Endothelial cell (in vitro differentiated cells): Measurements from ENCODE around the gene FBXO27. TPM values are rescaled to one million over a fixed set of nuclear protein-coding genes. Genes with fewer than 3 reads are reported as not detected.

Source experiments
- DNase-seq: peaks from one replicate; pipeline ENCODE4 v3.0.0; 2021; ENCODE audit warnings: low spot score
- H3K27ac Mint-ChIP-seq: one replicate; pipeline ENCODE4 v1.8.0; 2021; ENCODE audit warnings: mixed read lengths, inconsistent platforms; ENCODE audit not compliant: unreplicated experiment
- H3K27me3 Mint-ChIP-seq: one replicate; pipeline ENCODE4 v1.8.0; 2021; ENCODE audit warnings: mild to moderate bottlenecking, moderate library complexity, mixed read lengths, inconsistent platforms; ENCODE audit not compliant: unreplicated experiment
- H3K36me3 Mint-ChIP-seq: one replicate; pipeline ENCODE4 v1.8.0; 2021; ENCODE audit warnings: mild to moderate bottlenecking, low read depth, mixed read lengths, inconsistent platforms; ENCODE audit not compliant: unreplicated experiment
- H3K4me1 Mint-ChIP-seq: one replicate; pipeline ENCODE4 v1.8.0; 2021; ENCODE audit warnings: mild to moderate bottlenecking, mixed read lengths, inconsistent platforms; ENCODE audit not compliant: unreplicated experiment
- H3K4me3 Mint-ChIP-seq: one replicate; pipeline ENCODE4 v1.8.0; 2021; ENCODE audit warnings: mild to moderate bottlenecking, mixed read lengths, inconsistent platforms; ENCODE audit not compliant: unreplicated experiment
- H3K9me3 Mint-ChIP-seq: one replicate; pipeline ENCODE4 v1.8.0; 2021; ENCODE audit warnings: mixed read lengths, inconsistent platforms; ENCODE audit not compliant: unreplicated experiment
- CTCF ChIP-seq: fragments of 200-600 bp; sonication (generic); IDR thresholded peaks from one replicate; pipeline ENCODE4 v1.5.0; 2021; ENCODE audit warnings: antibody characterized with exemption; ENCODE audit not compliant: unreplicated experiment
- long read RNA-seq: library from polyadenylated mRNA; unstranded; transcript quantifications from one replicate; pipeline ENCODE4 v2.0.0, GENCODE V29; 2020; ENCODE audit not compliant: unreplicated experiment
- total RNA-seq: library from RNA; stranded (reverse); fragmentation: NEBNext Ultra II Directional; extraction: Animal tissue kit (Norgen Biotek cat#: 25700); gene quantifications from one replicate; pipeline ENCODE4 v1.2.1, GENCODE V29; 2021; ENCODE audit not compliant: unreplicated experiment

FBXO27 gene
- total RNA-seq, result 4.0 TPM
- long read RNA-seq, partial matches to known transcripts, result 1 of 1 reads
- long read RNA-seq, other reads (novel, unspliced or antisense), result 0 of 1 reads

- Mint-ChIP-seq H3K4me1 (no peaks in the 10 kb centered on the region), H3K9me3 (peaks cover 3% of the 10 kb centered on the region), H3K27me3 (no peaks in the 10 kb centered on the region), H3K4me3 (peak within 1 kb of the TSS; percentile 76), H3K36me3 (peaks cover 4% of the 10 kb centered on the region), H3K27ac (no peak within 1 kb of the TSS)
- peak; percentile 15 for DNase-seq
- no peak for TF ChIP-seq CTCF
Observed at GRCh38 chr19:39032063-39032918, at the start of gene FBXO27. Gene FBXO27 (minus strand): TSS chr19:39032549. CDS start chr19:39032227, 322 bp downstream.

- Mint-ChIP-seq H3K27me3 (peaks cover 7% of the 10 kb centered on the region), H3K4me3 (no peak overlapping the region), H3K36me3 (no peaks in the 10 kb centered on the region), H3K4me1 (peaks cover 17% of the 10 kb centered on the region), H3K27ac (no peak overlapping the region), H3K9me3 (no peaks in the 10 kb centered on the region)
- TF ChIP-seq CTCF, result no peak
- DNase-seq, result no peak
Observed at GRCh38 chr19:39080431-39080830, 48.1 kb upstream of the FBXO27 start.

GRCh38 chr19:39078436-39079200, 46.3 kb upstream of the FBXO27 start:
- no peak for TF ChIP-seq CTCF
- no peak overlapping the region for H3K27ac Mint-ChIP-seq
- no peak for DNase-seq
- H3K9me3 Mint-ChIP-seq, result no peaks in the 10 kb centered on the region
- H3K4me1 Mint-ChIP-seq, result peaks cover 18% of the 10 kb centered on the region
- peaks cover 3% of the 10 kb centered on the region for H3K27me3 Mint-ChIP-seq
- no peak overlapping the region for H3K4me3 Mint-ChIP-seq
- no peaks in the 10 kb centered on the region for H3K36me3 Mint-ChIP-seq

- Mint-ChIP-seq H3K27ac (no peak overlapping the region), H3K4me3 (no peak overlapping the region), H3K4me1 (peaks cover 10% of the 10 kb centered on the region), H3K9me3 (no peaks in the 10 kb centered on the region), H3K36me3 (no peaks in the 10 kb centered on the region), H3K27me3 (peaks cover 3% of the 10 kb centered on the region)
- no peak for DNase-seq
- no peak for TF ChIP-seq CTCF
Observed at GRCh38 chr19:39077323-39077722, 45.0 kb upstream of the FBXO27 start.

GRCh38 chr19:39074942-39075341, 42.6 kb upstream of the FBXO27 start:
- peaks cover 3% of the 10 kb centered on the region for H3K27me3 Mint-ChIP-seq
- H3K4me3 Mint-ChIP-seq, result no peak overlapping the region
- no peaks in the 10 kb centered on the region for H3K9me3 Mint-ChIP-seq
- TF ChIP-seq CTCF, result no peak
- H3K27ac Mint-ChIP-seq, result no peak overlapping the region
- peaks cover 5% of the 10 kb centered on the region for H3K4me1 Mint-ChIP-seq
- no peaks in the 10 kb centered on the region for H3K36me3 Mint-ChIP-seq
- DNase-seq, result no peak
